ENCODE data around the gene VOPP1. TPM values are rescaled to one million over a fixed set of nuclear protein-coding genes. Genes with fewer than 3 reads are reported as not detected.
"Not testable (repeated sequence)": the region's sequence is repeated elsewhere in the genome, so short reads cannot be mapped to it uniquely, and the experiment has no call there.

Gene VOPP1
- total and polyA plus RNA-seq, 10 of the 15 experiments (the other 5 are each of a cell fraction or from before 2014, with no cell fraction given), result 32.8 to 206 (median 129) TPM

DNA sequence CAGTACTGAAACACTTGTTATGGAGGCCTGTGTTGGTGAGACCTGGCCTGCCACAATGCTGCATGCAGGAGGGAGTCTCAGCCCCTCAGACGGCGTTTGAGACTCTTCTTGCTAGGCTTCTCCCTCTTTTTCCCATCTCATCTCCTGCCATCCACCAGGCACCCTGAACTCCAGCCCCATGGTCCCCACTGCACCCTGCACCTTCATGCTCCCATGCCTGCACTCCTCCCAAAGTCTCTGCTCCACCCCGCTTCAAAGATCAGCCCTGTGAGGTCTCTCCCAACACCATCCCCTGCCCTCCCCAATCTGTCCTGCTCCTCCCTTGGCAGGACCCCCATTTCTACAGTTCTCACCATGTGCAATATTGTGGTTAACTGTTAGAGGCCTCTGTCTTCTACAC lies 61.7 kb downstream of the VOPP1 start (continued):
- TF ChIP-seq POLR2A (IDR thresholded peaks at IDR 0.05; ENCODE audit: low read depth, low read length), result peak; percentile 51
- TF ChIP-seq ZZZ3 (IDR thresholded peaks at IDR 0.05; ENCODE audit: control insufficient read depth, insufficient read length, low read depth), result no peak
- TF ChIP-seq SIN3A (IDR thresholded peaks at IDR 0.05; ENCODE audit: low read depth, low read length), result no peak
- no peak for TF ChIP-seq FOXK2 (IDR thresholded peaks at IDR 0.05)
- TF ChIP-seq BHLHE40 (IDR thresholded peaks at IDR 0.05; ENCODE audit: borderline replicate concordance in 1 of 2, low read depth in 2 of 2, low read length in 1 of 2), result no peak
- TF ChIP-seq ZNF622 (IDR thresholded peaks at IDR 0.05), result no peak

DNA sequence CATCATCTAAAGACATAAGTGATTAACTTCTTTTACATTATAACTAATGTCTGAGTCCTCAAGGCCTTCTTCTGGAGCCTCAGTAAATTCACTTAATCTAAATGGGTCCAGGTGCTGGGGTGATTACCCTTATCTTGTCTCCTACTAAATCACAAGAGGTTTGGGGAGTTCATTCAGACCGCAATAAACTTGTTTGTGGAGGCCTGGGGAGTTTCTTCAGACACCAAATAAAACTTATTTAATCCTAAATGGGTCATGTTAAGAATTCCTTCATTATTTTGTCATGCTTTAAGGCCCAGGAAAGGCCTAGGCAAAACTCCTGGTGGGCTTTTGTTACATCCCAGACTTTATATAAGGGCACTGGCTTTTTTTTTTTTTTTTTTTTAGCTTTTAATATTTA lies 62.1 kb downstream of the VOPP1 start:
- ATAC-seq; H3K4me2 ChIP-seq (ENCODE audit: control insufficient read depth, insufficient read depth); DNase-seq (ENCODE audit: low read depth, low spot score); FAIRE-seq; H3K9ac ChIP-seq (ENCODE audit: control insufficient read depth, insufficient read depth, low read length); H3K4me3 ChIP-seq; H3K9me3 ChIP-seq (replicated peaks; ENCODE audit: control insufficient read depth, insufficient read depth, low read length); BruUV-seq (replicated peaks); H3K27me3 ChIP-seq (replicated peaks in 1 of 2; ENCODE audit: control insufficient read depth in 2 of 2, insufficient read depth in 2 of 2, low read length in 1 of 2); H2AFZ ChIP-seq (ENCODE audit: control insufficient read depth, low read depth, low read length); in situ Hi-C loops (cut with MboI); H4K20me1 ChIP-seq (ENCODE audit: control insufficient read depth, insufficient read depth): not testable (repeated sequence)
- H3K27ac ChIP-seq (ENCODE audit: control insufficient read depth, insufficient read depth), result 0 out of 2 replicates have a peak overlapping the region, but pooled peaks have one; percentile 4
- H3K79me2 ChIP-seq (ENCODE audit: control insufficient read depth, insufficient read depth, low read length), result peaks cover 85% of the 10 kb centered on the region
- ChIA-PET CTCF (interaction anchor here (1.2 to 2.1 kb wide), 4 partner anchors 22 to 88 kb away, joined by 3 to 15 read pairs (median 6); no protein-coding TSS in a partner anchor), POLR2A (interaction anchor here (1.1 to 2.8 kb wide), 4 partner anchors 11 to 36 kb away, joined by 4 to 16 read pairs (median 8); no protein-coding TSS in a partner anchor), SMC1A (ENCODE audit: uncharacterized antibody, unreplicated experiment) (interaction anchor here (0.8 to 21.7 kb wide), 12 partner anchors 9 to 87 kb away, joined by 3 to 354 read pairs (median 10); partner anchors contain the start of gene VOPP1), RAD21 (ENCODE audit: unreplicated experiment) (interaction anchor here (0.6 to 4.1 kb wide), 2 partner anchors 23 to 156 kb away, joined by 4 to 64 read pairs; no protein-coding TSS in a partner anchor)
- H3K36me3 ChIP-seq (ENCODE audit: control insufficient read depth in 2 of 2, insufficient read depth in 2 of 2, low read length in 1 of 2), result peaks cover 11 to 19% of the 10 kb centered on the region in 2 experiments; a peak in 3 of 4 replicates
- 0 out of 2 replicates have a peak, but pooled peaks have one; percentile 49 for TF ChIP-seq ZNF384 (IDR thresholded peaks at IDR 0.05; ENCODE audit: borderline replicate concordance, low read depth, low read length)
- 39% methylated on average over 1 of the region's 1 CpG for WGBS (ENCODE audit: insufficient coverage, insufficient replicate concordance, low lambda C conversion rate, missing lambda C conversion rate)
- peaks cover 75% of the 10 kb centered on the region for H3K4me1 ChIP-seq (ENCODE audit: control insufficient read depth, insufficient read depth, low read length)
- intact Hi-C loops (cut with micrococcal nuclease; ENCODE audit: unreplicated experiment), result loop anchor here (2.0 kb wide), 1 partner anchor 143 kb away; no protein-coding TSS in a partner anchor
